ENCODE results near the gene ADCY6. TPM values are rescaled to one million over a fixed set of nuclear protein-coding genes. Genes with fewer than 3 reads are reported as not detected.

The ADCY6 gene
- total RNA-seq, 1 donor from 2014 or later = 34.8 TPM

GRCh38 chr12:48815126-48816110 lies 26.5 kb upstream of the ADCY6 start:
- DNase-seq = peak; percentile 85

GRCh38 chr12:48814262-48815125 lies 25.6 kb upstream of the ADCY6 start:
- peak; percentile 54 for DNase-seq

- no peak for DNase-seq
Observed at GRCh38 chr12:48813465-48814261, 24.8 kb upstream of the ADCY6 start.

GRCh38 chr12:48812389-48812788 lies 23.5 kb upstream of the ADCY6 start:
- no peak for DNase-seq

GRCh38 chr12:48811437-48812090 lies 22.7 kb upstream of the ADCY6 start:
- no peak for DNase-seq

GRCh38 chr12:48810903-48811431 lies 22.1 kb upstream of the ADCY6 start:
- DNase-seq = no peak

- no peak for DNase-seq
Observed at GRCh38 chr12:48807981-48808380, 19.1 kb upstream of the ADCY6 start.

GRCh38 chr12:48803675-48804074 lies 14.8 kb upstream of the ADCY6 start:
- DNase-seq = no peak

GRCh38 chr12:48800971-48801370 lies 12.1 kb upstream of the ADCY6 start:
- no peak for DNase-seq

GRCh38 chr12:48800457-48800856 lies 11.6 kb upstream of the ADCY6 start:
- DNase-seq = no peak

- DNase-seq = no peak
Observed at GRCh38 chr12:48796976-48797375, 8.1 kb upstream of the ADCY6 start.

GRCh38 chr12:48795550-48796455 lies 6.9 kb upstream of the ADCY6 start:
- peak; percentile 54 for DNase-seq

- DNase-seq = no peak
Observed at GRCh38 chr12:48794870-48795269, 6.0 kb upstream of the ADCY6 start.

- DNase-seq = no peak
Observed at GRCh38 chr12:48793696-48794095, 4.8 kb upstream of the ADCY6 start.

GRCh38 chr12:48789858-48790326 lies 1.0 kb upstream of the ADCY6 start:
- DNase-seq = no peak

- DNase-seq = no peak
Observed at GRCh38 chr12:48788524-48788853, 400 bp downstream of the ADCY6 start.

- no peak for DNase-seq
Observed at GRCh38 chr12:48787791-48788523, 932 bp downstream of the ADCY6 start.

GRCh38 chr12:48786591-48787544 lies 2.0 kb downstream of the ADCY6 start:
- no peak for DNase-seq

Data from skin of body (tissue), 2 donors.